IMR-90 (cell line): ENCODE data around the gene RBFOX2. TPM values are rescaled to one million over a fixed set of nuclear protein-coding genes. Genes with fewer than 3 reads are reported as not detected.

Experiments used
- ATAC-seq: fragments of 200-7000 bp; cut with Tn5 transposase; 2 replicates; pipeline ENCODE4 v1.9.1; 2020; ENCODE audit warnings: low read depth, mild to moderate bottlenecking, moderate library complexity
- BruUV-seq: library from RNA; stranded (reverse); fragments of 400-500 nt; replicated peaks from 2 replicates; lab custom pipeline; 2021; lab: Mats Ljungman, UMichigan
- CTCF ChIA-PET: fragments of 300-600 bp; formaldehyde crosslinking; extraction: SDS; loops from one replicate; lab custom pipeline; 2021; ENCODE audit warnings: antibody characterized with exemption; lab: Yijun Ruan, JAX
- POLR2A ChIA-PET: fragments of 300-600 bp; sonication (Branson Sonifier 250); formaldehyde crosslinking; loops from one replicate; lab custom pipeline; 2022; ENCODE audit warnings: antibody characterized with exemption; ENCODE audit not compliant: unreplicated experiment; lab: Charles Lee
- DNase-seq: peaks from one replicate; pipeline ENCODE4 v3.0.0; 2013
- H2AFZ ChIP-seq: replicated peaks from 2 replicates; pipeline ENCODE3; 2013; ENCODE audit warnings: low read length, mild to moderate bottlenecking; ENCODE audit not compliant: poor library complexity
- H2AK5ac ChIP-seq: 2 replicates; pipeline ENCODE4 v1.6.1; 2013; ENCODE audit warnings: low read depth, low read length, inconsistent platforms
- H2AK9ac ChIP-seq: replicated peaks from 2 replicates; pipeline ENCODE3; 2013; ENCODE audit warnings: mild to moderate bottlenecking, low read depth, low read length, moderate library complexity; ENCODE audit not compliant: poor library complexity
- H2BK120ac ChIP-seq: 2 replicates; pipeline ENCODE4 v1.6.1; 2013; ENCODE audit warnings: low read depth, low read length, inconsistent platforms
- H2BK15ac ChIP-seq: 3 replicates; pipeline ENCODE4 v1.6.1; 2013; ENCODE audit warnings: low read depth, low read length, inconsistent platforms
- H2BK20ac ChIP-seq: 2 replicates; pipeline ENCODE4 v1.6.1; 2013; ENCODE audit warnings: low read depth, mild to moderate bottlenecking, inconsistent platforms, low read length, moderate library complexity
- H2BK5ac ChIP-seq: 2 replicates; pipeline ENCODE4 v1.6.1; 2013; ENCODE audit warnings: mild to moderate bottlenecking, low read depth, low read length, inconsistent platforms; ENCODE audit not compliant: poor library complexity, severe bottlenecking
- H3K14ac ChIP-seq: replicated peaks from 2 replicates; pipeline ENCODE4 v1.6.1; 2013; ENCODE audit warnings: low read depth, low read length, inconsistent platforms
- H3K18ac ChIP-seq: 2 replicates; pipeline ENCODE4 v1.6.1; 2013; ENCODE audit warnings: low read depth, low read length, control low read depth
- H3K23ac ChIP-seq: 2 replicates; pipeline ENCODE4 v1.6.1; 2013; ENCODE audit warnings: low read depth, low read length, inconsistent platforms
- H3K27ac ChIP-seq: 2 replicates; pipeline ENCODE4 v1.5.1; 2013; ENCODE audit warnings: mild to moderate bottlenecking, control low read depth, low read length; ENCODE audit not compliant: insufficient read depth
- H3K27me3 ChIP-seq: 2 replicates; pipeline ENCODE4 v1.6.1; 2013; ENCODE audit warnings: low read length; ENCODE audit not compliant: control insufficient read depth, insufficient read depth
- H3K36me3 ChIP-seq: 2 replicates; pipeline ENCODE4 v1.6.1; 2013; ENCODE audit warnings: low read length, mixed read lengths; ENCODE audit not compliant: control insufficient read depth, insufficient read depth
- H3K4ac ChIP-seq: 2 replicates; pipeline ENCODE4 v1.6.1; 2013; ENCODE audit warnings: low read depth, low read length, inconsistent platforms
- H3K4me1 ChIP-seq: 2 replicates; pipeline ENCODE4 v1.6.1; 2013; ENCODE audit warnings: low read length, mixed read lengths; ENCODE audit not compliant: control insufficient read depth, insufficient read depth
- H3K4me2 ChIP-seq: 2 replicates; pipeline ENCODE4 v1.6.1; 2013; ENCODE audit warnings: low read depth, mild to moderate bottlenecking, control low read depth, low read length, moderate library complexity
- H3K4me3 ChIP-seq: 2 replicates; pipeline ENCODE4 v1.5.1; 2013; ENCODE audit warnings: low read depth, mild to moderate bottlenecking, control low read depth, low read length, moderate library complexity; ENCODE audit not compliant: insufficient read depth
- H3K56ac ChIP-seq: 2 replicates; pipeline ENCODE4 v1.6.1; 2013; ENCODE audit warnings: low read length, inconsistent platforms; ENCODE audit not compliant: insufficient read depth; ENCODE audit errors: extremely low read depth
- H3K79me1 ChIP-seq, 2 experiments: 2 replicates each; pipeline ENCODE4 v1.6.1; 2013; ENCODE audit warnings: low read length in 2 of 2, inconsistent platforms in 1 of 2, low read depth in 1 of 2
- H3K9ac ChIP-seq: 2 replicates; pipeline ENCODE4 v1.6.1; 2013; ENCODE audit warnings: low read depth, low read length, control low read depth
- H3K9me1 ChIP-seq: 2 replicates; pipeline ENCODE4 v1.6.1; 2013; ENCODE audit warnings: low read length, inconsistent platforms; ENCODE audit not compliant: insufficient read depth
- H3K9me3 ChIP-seq: 2 replicates; pipeline ENCODE4 v1.6.1; 2013; ENCODE audit warnings: low read length; ENCODE audit not compliant: control insufficient read depth, insufficient read depth
- H4K20me1 ChIP-seq: 2 replicates; pipeline ENCODE4 v1.6.1; 2013; ENCODE audit warnings: low read length, inconsistent platforms; ENCODE audit not compliant: insufficient read depth
- H4K5ac ChIP-seq: 2 replicates; pipeline ENCODE4 v1.6.1; 2013; ENCODE audit warnings: mild to moderate bottlenecking, low read depth, low read length, control low read depth
- H4K8ac ChIP-seq, 2 experiments: 2 replicates each; pipeline ENCODE4 v1.6.1; 2013; ENCODE audit warnings: low read depth in 2 of 2, low read length in 2 of 2, control low read depth in 1 of 2, inconsistent platforms in 1 of 2
- H4K91ac ChIP-seq: 2 replicates; pipeline ENCODE4 v1.6.1; 2013; ENCODE audit warnings: low read depth, low read length, inconsistent platforms; ENCODE audit not compliant: insufficient read depth
- CEBPB ChIP-seq: IDR thresholded peaks from 2 replicates; pipeline ENCODE4 v1.6.1; 2012; ENCODE audit warnings: low read depth, low read length, improper control_type of control experiment
- CHD1 ChIP-seq: IDR thresholded peaks from 2 replicates; pipeline ENCODE4 v1.6.1; 2012; ENCODE audit warnings: low read depth, low read length, improper control_type of control experiment
- CTCF ChIP-seq: conservative IDR thresholded peaks from 2 replicates; pipeline ENCODE4 v1.5.1; 2012; ENCODE audit warnings: mild to moderate bottlenecking, low read depth, low read length, improper control_type of control experiment
- ELK1 ChIP-seq: fragments of 150-350 bp; IDR thresholded peaks from 2 replicates; pipeline ENCODE4 v1.6.1; 2016; ENCODE audit warnings: low read depth, mild to moderate bottlenecking, low read length, moderate library complexity, borderline replicate concordance
- FOS ChIP-seq: fragments of 150-350 bp; IDR thresholded peaks from 2 replicates; pipeline ENCODE4 v1.6.1; 2016; ENCODE audit warnings: low read depth, low read length
- NFE2L2 ChIP-seq: fragments of 150-350 bp; IDR thresholded peaks from 2 replicates; pipeline ENCODE4 v1.6.1; 2016; ENCODE audit warnings: low read depth, mild to moderate bottlenecking, low read length
- RAD21 ChIP-seq: IDR thresholded peaks from 2 replicates; pipeline ENCODE4 v1.6.1; 2012; ENCODE audit warnings: low read length, improper control_type of control experiment
- SMC3 ChIP-seq: fragments of 150-350 bp; IDR thresholded peaks from 2 replicates; pipeline ENCODE4 v1.6.1; 2016; ENCODE audit warnings: low read depth, mild to moderate bottlenecking, antibody characterized with exemption, low read length, moderate library complexity
- USF2 ChIP-seq: fragments of 150-350 bp; IDR thresholded peaks from 2 replicates; pipeline ENCODE4 v1.6.1; 2017; ENCODE audit warnings: mild to moderate bottlenecking, antibody characterized with exemption, low read length, low read depth
- WGBS, 2 experiments: methylation state at CpG; one replicate each; pipeline versions ENCODE4 v1.1.5 to v1.1.7; 2013; ENCODE audit warnings: missing lambda C conversion rate in 2 of 2; ENCODE audit not compliant: insufficient read length in 1 of 2; ENCODE audit errors: extremely low coverage in 2 of 2; 5-methylcytosine and 5-hydroxymethylcytosine counted together
- dilution Hi-C: fragments of 300-500 bp; cut with HindIII; formaldehyde crosslinking; loops from one replicate; pipeline ENCODE4 v1.14.3; 2018; ENCODE audit warnings: low sequenced_read_pairs; ENCODE audit not compliant: unreplicated experiment
- in situ Hi-C: fragments of 300-500 bp; cut with MboI; formaldehyde crosslinking; loops from 3 replicates; pipeline ENCODE4 v1.14.3; 2019; ENCODE audit warnings: low sequenced_read_pairs, inconsistent platforms, mixed read lengths
- intact Hi-C: fragments of 100-400 bp; cut with micrococcal nuclease; formaldehyde crosslinking; loops from 2 replicates; pipeline ENCODE4 v1.10.0; 2022
- polyA plus RNA-seq, 3 experiments: library from polyadenylated mRNA; depleted of rRNA; stranded (reverse); fragments of >200 nt; gene quantifications; 2 replicates each; pipeline ENCODE4 v1.2.3, GENCODE V29; 2012; ENCODE audit warnings: low replicate concordance in 1 of 3
- total RNA-seq: library from RNA; depleted of rRNA; stranded (reverse); fragments of >200 nt; gene quantifications from 2 replicates; pipeline ENCODE4 v1.2.3, GENCODE V29; 2012

The RBFOX2 gene
- total and polyA plus RNA-seq, 2 of the 4 experiments (the other 2 are of a cell fraction): 146 to 178 TPM

- no peak overlapping the region for H3K4me3 ChIP-seq
- H2BK5ac ChIP-seq: peak overlapping the region; percentile 84
- peak overlapping the region; percentile 24 for H3K18ac ChIP-seq
- peak overlapping the region; percentile 12; the same call in 1 of the 3 replicates for H2BK15ac ChIP-seq
- TF ChIP-seq ELK1: no peak
- TF ChIP-seq USF2: no peak
- no peak for TF ChIP-seq CEBPB
- TF ChIP-seq CTCF: no peak
- TF ChIP-seq FOS: no peak
- TF ChIP-seq SMC3: no peak
- TF ChIP-seq RAD21: no peak
- no peak for TF ChIP-seq CHD1
- TF ChIP-seq NFE2L2: no peak
- peak overlapping the region; percentile 53 for H3K14ac ChIP-seq
- H3K9me3 ChIP-seq: no peaks in the 10 kb centered on the region
- peak overlapping the region; percentile 52; the same call in 1 of the 2 replicates for H2BK20ac ChIP-seq
- ATAC-seq: no peak
- H4K20me1 ChIP-seq: peaks cover 23% of the 10 kb centered on the region
- H2BK120ac ChIP-seq: peak overlapping the region; percentile 66
- no peaks in the 10 kb centered on the region for H3K36me3 ChIP-seq
- no TSS peak for BruUV-seq
- in situ Hi-C loops: no loop called here
- H3K9me1 ChIP-seq: peaks cover 26% of the 10 kb centered on the region
- no peak overlapping the region for H2AK9ac ChIP-seq
- H3K79me1 ChIP-seq: peaks cover 45 to 76% of the 10 kb centered on the region in 2 experiments
- peak overlapping the region; percentile 50 for H3K4me2 ChIP-seq
- H4K8ac ChIP-seq: peak overlapping the region in 1 of 2 experiments; percentile 59; a peak in 2 of 4 replicates
- intact Hi-C loops: no loop called here
- no peak for DNase-seq
- WGBS, 2 experiments: no CpG with 5 or more reads among the region's 1 CpG
- H2AK5ac ChIP-seq: peak overlapping the region; percentile 94
- peak overlapping the region; percentile 94 for H4K5ac ChIP-seq
- H3K23ac ChIP-seq: peak overlapping the region; percentile 78
- peak overlapping the region; percentile 20; the same call in 1 of the 2 replicates for H3K56ac ChIP-seq
- H3K9ac ChIP-seq: peak overlapping the region; percentile 8; the same call in 1 of the 2 replicates
- H2AFZ ChIP-seq: no peak overlapping the region
- peak overlapping the region; percentile 57 for H4K91ac ChIP-seq
- dilution Hi-C loops: no loop called here
- H3K4ac ChIP-seq: peak overlapping the region; percentile 72
- H3K4me1 ChIP-seq: peaks cover 34% of the 10 kb centered on the region
- H3K27me3 ChIP-seq: no peaks in the 10 kb centered on the region
- ChIA-PET POLR2A (no interaction called here), CTCF (no interaction called here)
- peak overlapping the region; percentile 95 for H3K27ac ChIP-seq
These were observed 56.1 kb downstream of the RBFOX2 start for GRCh38 chr22:35972559-35972958.
